ENCODE results near the gene SDHB. TPM values are rescaled to one million over a fixed set of nuclear protein-coding genes. Genes with fewer than 3 reads are reported as not detected.

SDHB gene
- total and polyA plus RNA-seq, 10 donors, result 49.1 to 132 (median 83.7) TPM

- WGBS, 5 donors, result 83 to 95% (median 90%) methylated on average over 4 of the region's 4 CpGs
- Histone ChIP-seq H3K27ac (no peak overlapping the region), H3K27me3 (replicated peaks in 1 of 7) (peaks cover 0 to 7% (median 0%) of the 10 kb centered on the region in 7 donors), H3K4me3 (no peak overlapping the region), H3K9me3 (no peaks in the 10 kb centered on the region), H3K36me3 (peaks cover 0 to 6% (median 0%) of the 10 kb centered on the region in 6 donors), H3K4me1 (peaks cover 11 to 55% (median 40%) of the 10 kb centered on the region in 6 donors)
- TF ChIP-seq POLR2A (IDR thresholded peaks at IDR 0.05), result no peak
- no peak for TF ChIP-seq POLR2AphosphoS5 (IDR thresholded peaks at IDR 0.05)
- TF ChIP-seq CTCF (IDR thresholded peaks at IDR 0.05 in 8 of 11, conservative IDR thresholded peaks at IDR 0.05 in 3 of 11), result no peak
- no peak for DNase-seq
- intact Hi-C loops (cut with DNase I; ENCODE audit: low total_unique reads), result no loop called here
These were observed 2.7 kb upstream of the SDHB start for GRCh38 chr1:17056551-17056950.

GRCh38 chr1:17055801-17056200 is 2.0 kb upstream of the SDHB start:
- intact Hi-C loops (cut with DNase I; ENCODE audit: low total_unique reads), result no loop called here
- Histone ChIP-seq H3K27ac (no peak overlapping the region), H3K36me3 (peaks cover 0 to 14% (median 3%) of the 10 kb centered on the region in 6 donors), H3K27me3 (replicated peaks in 1 of 7) (peaks cover 0 to 7% (median 0%) of the 10 kb centered on the region in 7 donors), H3K4me3 (no peak overlapping the region), H3K9me3 (no peaks in the 10 kb centered on the region), H3K4me1 (peaks cover 11 to 55% (median 43%) of the 10 kb centered on the region in 6 donors)
- 91 to 95% (median 92%) methylated on average over 7 of the region's 7 CpGs for WGBS, 5 donors
- no peak for DNase-seq
- no peak for TF ChIP-seq CTCF (IDR thresholded peaks at IDR 0.05 in 8 of 11, conservative IDR thresholded peaks at IDR 0.05 in 3 of 11)
- no peak for TF ChIP-seq POLR2AphosphoS5 (IDR thresholded peaks at IDR 0.05)
- no peak for TF ChIP-seq POLR2A (IDR thresholded peaks at IDR 0.05)

- WGBS, 5 donors, result 6 to 9% (median 9%) methylated on average over 12 of the region's 12 CpGs
- TF ChIP-seq CTCF (IDR thresholded peaks at IDR 0.05 in 8 of 11, conservative IDR thresholded peaks at IDR 0.05 in 3 of 11), result no peak
These were observed 647 bp downstream of the SDHB start for GRCh38 chr1:17053086-17053684.

GRCh38 chr1:17052641-17053040 is 1.2 kb downstream of the SDHB start:
- no peak for TF ChIP-seq POLR2AphosphoS5 (IDR thresholded peaks at IDR 0.05)
- no peak for TF ChIP-seq POLR2A (IDR thresholded peaks at IDR 0.05)
- TF ChIP-seq CTCF (IDR thresholded peaks at IDR 0.05 in 8 of 11, conservative IDR thresholded peaks at IDR 0.05 in 3 of 11), result no peak
- intact Hi-C loops (cut with DNase I; ENCODE audit: low total_unique reads), result no loop called here
- H3K36me3 ChIP-seq, result peaks cover 0 to 42% (median 20%) of the 10 kb centered on the region in 6 donors
- H3K4me3 ChIP-seq, result peak overlapping the region in 7 of 8 donors; percentile 69 to 90 (median 85)
- H3K27ac ChIP-seq, result peak overlapping the region in 6 of 8 donors; percentile 89 to 94 (median 92)
- DNase-seq, result no peak
- H3K9me3 ChIP-seq, result no peaks in the 10 kb centered on the region
- H3K27me3 ChIP-seq (replicated peaks in 1 of 7), result no peaks in the 10 kb centered on the region
- peaks cover 5 to 55% (median 31%) of the 10 kb centered on the region in 6 donors for H3K4me1 ChIP-seq

More at GRCh38 chr1:17053086-17053684, 647 bp downstream of the SDHB start:
- H3K4me3 ChIP-seq, result peak overlapping the region; percentile 69 to 90 (median 85)
- H3K27ac ChIP-seq, result peak overlapping the region; percentile 82 to 94 (median 90)
- peaks cover 0 to 37% (median 20%) of the 10 kb centered on the region in 6 donors for H3K36me3 ChIP-seq
- intact Hi-C loops (cut with DNase I; ENCODE audit: low total_unique reads), result no loop called here
- no peaks in the 10 kb centered on the region for H3K27me3 ChIP-seq (replicated peaks in 1 of 7)
- no peaks in the 10 kb centered on the region for H3K9me3 ChIP-seq
- no peak for DNase-seq
- H3K4me1 ChIP-seq, result peaks cover 5 to 50% (median 31%) of the 10 kb centered on the region in 6 donors

Data from spleen (tissue), 11 donors.